HEK293 (cell line): Measurements from ENCODE around the gene WDFY2.

ENCODE experiments used
- CTCF ChIA-PET: fragments of 350-600 bp; formaldehyde crosslinking; extraction: SDS; loops from one replicate; lab custom pipeline; 2021; ENCODE audit warnings: antibody characterized with exemption; lab: Yijun Ruan, JAX
- POLR2A ChIA-PET: fragments of 300-600 bp; formaldehyde crosslinking; extraction: SDS; loops from one replicate; lab custom pipeline; 2020; ENCODE audit warnings: antibody characterized with exemption, inconsistent platforms; lab: Yijun Ruan, JAX
- H3K27ac ChIP-seq: fragments of 200-500 bp; sonication (Bioruptor generic); 2 replicates; pipeline ENCODE4 v1.5.1; 2014; ENCODE audit warnings: low read depth, low read length, control low read depth, inconsistent platforms; ENCODE audit errors: extremely low read depth
- H3K36me3 ChIP-seq, 2 experiments: fragments of 200-500 bp in 1 of 2; sonication (Bioruptor generic) in 1 of 2; 1 replicate in 1 of 2; 2 replicates in 1 of 2; pipeline ENCODE4 v1.5.1; 2014 to 2017; ENCODE audit warnings: inconsistent platforms in 2 of 2, low read length in 2 of 2; ENCODE audit not compliant: control insufficient read depth in 2 of 2, insufficient read depth in 1 of 2
- H3K4me1 ChIP-seq: fragments of 200-500 bp; sonication (Bioruptor generic); 2 replicates; pipeline ENCODE4 v1.5.1; 2014; ENCODE audit warnings: mild to moderate bottlenecking, low read length, inconsistent platforms; ENCODE audit not compliant: control insufficient read depth, insufficient read depth
- H3K4me3 ChIP-seq: 2 replicates; pipeline ENCODE4 v1.5.1; 2011; ENCODE audit warnings: low read depth, mild to moderate bottlenecking, control low read depth, low read length, moderate library complexity
- H3K9me3 ChIP-seq: fragments of 200-500 bp; sonication (Bioruptor generic); 2 replicates; pipeline ENCODE4 v1.5.1; 2014; ENCODE audit warnings: low read depth, low read length, inconsistent platforms; ENCODE audit not compliant: control insufficient read depth, insufficient read depth
- FEZF1 ChIP-seq: fragments of 450-650 bp; formaldehyde crosslinking; IDR thresholded peaks from 2 replicates; pipeline ENCODE4 v1.5.1; 2016; ENCODE audit warnings: missing biosample characterization, missing genetic modification characterization
- GLI2 ChIP-seq: fragments of 450-650 bp; formaldehyde crosslinking; IDR thresholded peaks from 2 replicates; pipeline ENCODE4; 2017; ENCODE audit warnings: missing biosample characterization, missing genetic modification characterization, low read depth, borderline replicate concordance
- KLF10 ChIP-seq: fragments of 450-650 bp; IDR thresholded peaks from 2 replicates; pipeline ENCODE4 v1.5.1; 2018; ENCODE audit warnings: missing biosample characterization, mild to moderate bottlenecking, missing genetic modification characterization
- KLF8 ChIP-seq: fragments of 450-650 bp; formaldehyde crosslinking; IDR thresholded peaks from 2 replicates; pipeline ENCODE4 v1.5.1; 2016; ENCODE audit warnings: missing biosample characterization, missing genetic modification characterization
- MZF1 ChIP-seq: fragments of 450-650 bp; formaldehyde crosslinking; IDR thresholded peaks from 2 replicates; pipeline ENCODE4 v1.5.1; 2017; ENCODE audit warnings: missing biosample characterization, missing genetic modification characterization, borderline replicate concordance
- SP3 ChIP-seq: fragments of 450-650 bp; formaldehyde crosslinking; IDR thresholded peaks from 2 replicates; pipeline ENCODE4 v1.5.1; 2016; ENCODE audit warnings: missing biosample characterization, missing genetic modification characterization
- ZBTB1 ChIP-seq: fragments of 450-650 bp; formaldehyde crosslinking; IDR thresholded peaks from 2 replicates; pipeline ENCODE4 v1.5.1; 2016; ENCODE audit warnings: missing biosample characterization, missing genetic modification characterization
- ZBTB17 ChIP-seq: fragments of 450-650 bp; formaldehyde crosslinking; IDR thresholded peaks from 2 replicates; pipeline ENCODE4 v1.5.1; 2016; ENCODE audit warnings: missing biosample characterization, missing genetic modification characterization
- ZBTB8A ChIP-seq: fragments of 450-650 bp; formaldehyde crosslinking; IDR thresholded peaks from 2 replicates; pipeline ENCODE4 v1.5.1; 2016; ENCODE audit warnings: missing biosample characterization, missing genetic modification characterization
- ZNF114 ChIP-seq: fragments of 450-650 bp; formaldehyde crosslinking; IDR thresholded peaks from 2 replicates; pipeline ENCODE4 v1.5.0; 2017; ENCODE audit warnings: missing biosample characterization, missing genetic modification characterization
- ZNF2 ChIP-seq: fragments of 450-650 bp; formaldehyde crosslinking; IDR thresholded peaks from 2 replicates; pipeline ENCODE4 v1.5.1; 2016; ENCODE audit warnings: missing biosample characterization, missing genetic modification characterization
- ZNF335 ChIP-seq: fragments of 450-650 bp; formaldehyde crosslinking; conservative IDR thresholded peaks from 2 replicates; pipeline ENCODE4 v1.5.1; 2016; ENCODE audit warnings: missing biosample characterization, missing genetic modification characterization
- ZNF37A ChIP-seq: fragments of 450-650 bp; IDR thresholded peaks from 2 replicates; pipeline ENCODE4 v1.5.1; 2018; ENCODE audit warnings: missing biosample characterization, missing genetic modification characterization
- ZNF416 ChIP-seq: fragments of 450-650 bp; formaldehyde crosslinking; IDR thresholded peaks from 2 replicates; pipeline ENCODE4 v1.5.1; 2016; ENCODE audit warnings: missing biosample characterization, missing genetic modification characterization
- ZNF48 ChIP-seq: fragments of 450-650 bp; formaldehyde crosslinking; IDR thresholded peaks from 2 replicates; pipeline ENCODE4 v1.5.1; 2016; ENCODE audit warnings: missing biosample characterization, missing genetic modification characterization
- ZNF501 ChIP-seq: fragments of 450-650 bp; formaldehyde crosslinking; IDR thresholded peaks from 2 replicates; pipeline ENCODE4 v1.5.1; 2016; ENCODE audit warnings: missing biosample characterization, missing genetic modification characterization
- ZNF514 ChIP-seq: fragments of 450-650 bp; formaldehyde crosslinking; IDR thresholded peaks from 2 replicates; pipeline ENCODE4 v1.5.1; 2016; ENCODE audit warnings: missing biosample characterization, missing genetic modification characterization
- ZNF560 ChIP-seq: fragments of 450-650 bp; formaldehyde crosslinking; IDR thresholded peaks from 2 replicates; pipeline ENCODE4 v1.5.1; 2017; ENCODE audit warnings: missing biosample characterization, missing genetic modification characterization, borderline replicate concordance
- ZNF600 ChIP-seq: fragments of 450-650 bp; formaldehyde crosslinking; IDR thresholded peaks from 2 replicates; pipeline ENCODE4 v1.5.1; 2016; ENCODE audit warnings: missing biosample characterization, missing genetic modification characterization
- ZNF707 ChIP-seq: fragments of 450-650 bp; formaldehyde crosslinking; IDR thresholded peaks from 2 replicates; pipeline ENCODE4 v1.5.1; 2016; ENCODE audit warnings: missing biosample characterization, missing genetic modification characterization
- ZNF76 ChIP-seq: fragments of 450-650 bp; formaldehyde crosslinking; IDR thresholded peaks from 2 replicates; pipeline ENCODE4; 2016; ENCODE audit warnings: low read depth, missing biosample characterization, missing genetic modification characterization, borderline replicate concordance
- ZNF777 ChIP-seq: fragments of 450-650 bp; formaldehyde crosslinking; IDR thresholded peaks from 2 replicates; pipeline ENCODE4 v1.5.1; 2017; ENCODE audit warnings: missing biosample characterization, missing genetic modification characterization, borderline replicate concordance
- ZNF837 ChIP-seq: fragments of 450-650 bp; formaldehyde crosslinking; IDR thresholded peaks from 2 replicates; pipeline ENCODE4 v1.5.1; 2016; ENCODE audit warnings: missing biosample characterization, missing genetic modification characterization
- TF ChIP-seq, protein P1 (sequence below): fragments of 450-650 bp; formaldehyde crosslinking; IDR thresholded peaks from 2 replicates; pipeline ENCODE4 v1.5.1; 2016; ENCODE audit warnings: missing biosample characterization, missing genetic modification characterization
- TF ChIP-seq, protein P2 (sequence below): fragments of 450-650 bp; formaldehyde crosslinking; IDR thresholded peaks from 2 replicates; pipeline ENCODE4 v1.5.1; 2017; ENCODE audit warnings: missing biosample characterization, mild to moderate bottlenecking, missing genetic modification characterization, moderate library complexity
- TF ChIP-seq, protein P3 (sequence below): fragments of 450-650 bp; formaldehyde crosslinking; IDR thresholded peaks from 2 replicates; pipeline ENCODE4 v1.5.0; 2017; ENCODE audit warnings: missing biosample characterization, missing genetic modification characterization, borderline replicate concordance
- TF ChIP-seq, protein P4 (sequence below): sonication (generic); formaldehyde crosslinking; IDR thresholded peaks from 2 replicates; pipeline ENCODE4 v1.8.1; 2022; ENCODE audit warnings: mild to moderate bottlenecking, moderate library complexity, missing genetic modification reagents
- TF ChIP-seq, protein P5 (sequence below): fragments of 450-650 bp; formaldehyde crosslinking; conservative IDR thresholded peaks from 2 replicates; pipeline ENCODE4 v1.5.1; 2016; ENCODE audit warnings: low read depth, missing biosample characterization, missing genetic modification characterization

The WDFY2 gene

DNA sequence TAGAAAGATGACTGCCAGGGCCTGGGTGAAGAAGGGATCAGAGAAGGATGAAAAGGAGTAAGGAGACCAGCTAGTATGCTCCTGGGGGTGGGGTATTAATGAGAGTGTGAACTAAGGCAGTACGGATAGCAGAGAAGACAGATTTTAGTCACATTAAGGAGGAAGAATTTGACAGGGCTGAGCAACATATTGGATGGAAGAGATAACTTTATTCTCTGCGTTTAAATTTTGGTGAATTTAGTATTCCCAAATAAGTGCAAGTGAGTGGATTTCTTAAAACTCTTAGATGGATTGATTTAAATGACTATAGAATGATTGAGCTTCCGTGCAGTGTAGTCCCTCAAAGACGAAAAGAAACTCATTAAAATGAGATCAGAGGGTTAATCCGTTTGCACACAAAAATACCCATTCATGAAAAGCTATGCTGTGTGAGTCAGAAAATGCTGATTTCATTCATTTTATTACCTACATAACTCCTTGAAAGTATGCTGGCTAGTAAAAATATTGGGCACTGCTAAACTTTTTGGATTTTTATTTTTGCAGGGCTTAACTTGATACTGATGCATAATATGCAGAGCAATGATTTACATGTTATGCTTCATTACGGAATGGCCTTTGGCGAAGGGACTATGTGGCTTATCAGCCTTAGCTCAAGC lies 54.1 kb downstream of the WDFY2 start:
- H3K9me3 ChIP-seq: no peaks in the 10 kb centered on the region
- H3K36me3 ChIP-seq: no peaks in the 10 kb centered on the region
- H3K4me1 ChIP-seq: peaks cover 31% of the 10 kb centered on the region
- H3K4me3 ChIP-seq: no peak overlapping the region
- H3K27ac ChIP-seq: peak overlapping the region; percentile 47
- CTCF ChIA-PET: interaction anchor here (1.6 kb wide), 1 partner anchor 159 kb away, joined by 5 read pairs; no protein-coding TSS in a partner anchor
- POLR2A ChIA-PET: interaction anchor here (0.6 to 1.5 kb wide), 3 partner anchors 46 to 185 kb away, joined by 3 to 9 read pairs (median 4); partner anchors contain the start of gene INTS6
- TF ChIP-seq ZNF76 (tag by site-specific recombination) (no peak), ZNF777 (tag by site-specific recombination) (no peak), ZNF37A (tag by site-specific recombination) (no peak), ZBTB1 (tag by site-specific recombination) (peak; percentile 93), ZBTB17 (peak; percentile 87), ZNF114 (tag by site-specific recombination) (no peak), ZNF416 (tag by site-specific recombination) (no peak), ZNF707 (tag by site-specific recombination) (no peak), KLF8 (tag by site-specific recombination) (0 out of 2 replicates have a peak, but pooled peaks have one; percentile 18), ZNF514 (tag by site-specific recombination) (no peak), ZNF48 (tag by site-specific recombination) (no peak), ZNF600 (tag by site-specific recombination) (peak; percentile 95), ZNF501 (0 out of 2 replicates have a peak, but pooled peaks have one; percentile 27), SP3 (no peak), KLF10 (tag by site-specific recombination) (peak; percentile 81), GLI2 (tag by site-specific recombination) (peak; percentile 86), ZNF837 (no peak), ZNF335 (no peak), ZNF560 (tag by site-specific recombination) (no peak), ZNF2 (no peak), FEZF1 (tag by site-specific recombination) (peak; percentile 66), ZBTB8A (tag by site-specific recombination) (0 out of 2 replicates have a peak, but pooled peaks have one; percentile 40), MZF1 (tag by site-specific recombination) (no peak)
- TF ChIP-seq, protein P1, sequence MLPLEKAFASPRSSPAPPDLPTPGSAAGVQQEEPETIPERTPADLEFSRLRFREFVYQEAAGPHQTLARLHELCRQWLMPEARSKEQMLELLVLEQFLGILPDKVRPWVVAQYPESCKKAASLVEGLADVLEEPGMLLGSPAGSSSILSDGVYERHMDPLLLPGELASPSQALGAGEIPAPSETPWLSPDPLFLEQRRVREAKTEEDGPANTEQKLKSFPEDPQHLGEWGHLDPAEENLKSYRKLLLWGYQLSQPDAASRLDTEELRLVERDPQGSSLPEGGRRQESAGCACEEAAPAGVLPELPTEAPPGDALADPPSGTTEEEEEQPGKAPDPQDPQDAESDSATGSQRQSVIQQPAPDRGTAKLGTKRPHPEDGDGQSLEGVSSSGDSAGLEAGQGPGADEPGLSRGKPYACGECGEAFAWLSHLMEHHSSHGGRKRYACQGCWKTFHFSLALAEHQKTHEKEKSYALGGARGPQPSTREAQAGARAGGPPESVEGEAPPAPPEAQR (tag by site-specific recombination): no peak
- TF ChIP-seq, protein P2, sequence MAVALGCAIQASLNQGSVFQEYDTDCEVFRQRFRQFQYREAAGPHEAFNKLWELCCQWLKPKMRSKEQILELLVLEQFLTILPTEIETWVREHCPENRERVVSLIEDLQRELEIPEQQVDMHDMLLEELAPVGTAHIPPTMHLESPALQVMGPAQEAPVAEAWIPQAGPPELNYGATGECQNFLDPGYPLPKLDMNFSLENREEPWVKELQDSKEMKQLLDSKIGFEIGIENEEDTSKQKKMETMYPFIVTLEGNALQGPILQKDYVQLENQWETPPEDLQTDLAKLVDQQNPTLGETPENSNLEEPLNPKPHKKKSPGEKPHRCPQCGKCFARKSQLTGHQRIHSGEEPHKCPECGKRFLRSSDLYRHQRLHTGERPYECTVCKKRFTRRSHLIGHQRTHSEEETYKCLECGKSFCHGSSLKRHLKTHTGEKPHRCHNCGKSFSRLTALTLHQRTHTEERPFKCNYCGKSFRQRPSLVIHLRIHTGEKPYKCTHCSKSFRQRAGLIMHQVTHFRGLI: no peak
- TF ChIP-seq, protein P3, sequence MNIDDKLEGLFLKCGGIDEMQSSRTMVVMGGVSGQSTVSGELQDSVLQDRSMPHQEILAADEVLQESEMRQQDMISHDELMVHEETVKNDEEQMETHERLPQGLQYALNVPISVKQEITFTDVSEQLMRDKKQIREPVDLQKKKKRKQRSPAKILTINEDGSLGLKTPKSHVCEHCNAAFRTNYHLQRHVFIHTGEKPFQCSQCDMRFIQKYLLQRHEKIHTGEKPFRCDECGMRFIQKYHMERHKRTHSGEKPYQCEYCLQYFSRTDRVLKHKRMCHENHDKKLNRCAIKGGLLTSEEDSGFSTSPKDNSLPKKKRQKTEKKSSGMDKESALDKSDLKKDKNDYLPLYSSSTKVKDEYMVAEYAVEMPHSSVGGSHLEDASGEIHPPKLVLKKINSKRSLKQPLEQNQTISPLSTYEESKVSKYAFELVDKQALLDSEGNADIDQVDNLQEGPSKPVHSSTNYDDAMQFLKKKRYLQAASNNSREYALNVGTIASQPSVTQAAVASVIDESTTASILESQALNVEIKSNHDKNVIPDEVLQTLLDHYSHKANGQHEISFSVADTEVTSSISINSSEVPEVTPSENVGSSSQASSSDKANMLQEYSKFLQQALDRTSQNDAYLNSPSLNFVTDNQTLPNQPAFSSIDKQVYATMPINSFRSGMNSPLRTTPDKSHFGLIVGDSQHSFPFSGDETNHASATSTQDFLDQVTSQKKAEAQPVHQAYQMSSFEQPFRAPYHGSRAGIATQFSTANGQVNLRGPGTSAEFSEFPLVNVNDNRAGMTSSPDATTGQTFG (tag by site-specific recombination): no peak
- TF ChIP-seq, protein P4, sequence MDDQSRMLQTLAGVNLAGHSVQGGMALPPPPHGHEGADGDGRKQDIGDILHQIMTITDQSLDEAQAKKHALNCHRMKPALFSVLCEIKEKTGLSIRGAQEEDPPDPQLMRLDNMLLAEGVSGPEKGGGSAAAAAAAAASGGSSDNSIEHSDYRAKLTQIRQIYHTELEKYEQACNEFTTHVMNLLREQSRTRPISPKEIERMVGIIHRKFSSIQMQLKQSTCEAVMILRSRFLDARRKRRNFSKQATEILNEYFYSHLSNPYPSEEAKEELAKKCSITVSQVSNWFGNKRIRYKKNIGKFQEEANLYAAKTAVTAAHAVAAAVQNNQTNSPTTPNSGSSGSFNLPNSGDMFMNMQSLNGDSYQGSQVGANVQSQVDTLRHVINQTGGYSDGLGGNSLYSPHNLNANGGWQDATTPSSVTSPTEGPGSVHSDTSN (CRISPR knock-in tag): no peak
- TF ChIP-seq, protein P5, sequence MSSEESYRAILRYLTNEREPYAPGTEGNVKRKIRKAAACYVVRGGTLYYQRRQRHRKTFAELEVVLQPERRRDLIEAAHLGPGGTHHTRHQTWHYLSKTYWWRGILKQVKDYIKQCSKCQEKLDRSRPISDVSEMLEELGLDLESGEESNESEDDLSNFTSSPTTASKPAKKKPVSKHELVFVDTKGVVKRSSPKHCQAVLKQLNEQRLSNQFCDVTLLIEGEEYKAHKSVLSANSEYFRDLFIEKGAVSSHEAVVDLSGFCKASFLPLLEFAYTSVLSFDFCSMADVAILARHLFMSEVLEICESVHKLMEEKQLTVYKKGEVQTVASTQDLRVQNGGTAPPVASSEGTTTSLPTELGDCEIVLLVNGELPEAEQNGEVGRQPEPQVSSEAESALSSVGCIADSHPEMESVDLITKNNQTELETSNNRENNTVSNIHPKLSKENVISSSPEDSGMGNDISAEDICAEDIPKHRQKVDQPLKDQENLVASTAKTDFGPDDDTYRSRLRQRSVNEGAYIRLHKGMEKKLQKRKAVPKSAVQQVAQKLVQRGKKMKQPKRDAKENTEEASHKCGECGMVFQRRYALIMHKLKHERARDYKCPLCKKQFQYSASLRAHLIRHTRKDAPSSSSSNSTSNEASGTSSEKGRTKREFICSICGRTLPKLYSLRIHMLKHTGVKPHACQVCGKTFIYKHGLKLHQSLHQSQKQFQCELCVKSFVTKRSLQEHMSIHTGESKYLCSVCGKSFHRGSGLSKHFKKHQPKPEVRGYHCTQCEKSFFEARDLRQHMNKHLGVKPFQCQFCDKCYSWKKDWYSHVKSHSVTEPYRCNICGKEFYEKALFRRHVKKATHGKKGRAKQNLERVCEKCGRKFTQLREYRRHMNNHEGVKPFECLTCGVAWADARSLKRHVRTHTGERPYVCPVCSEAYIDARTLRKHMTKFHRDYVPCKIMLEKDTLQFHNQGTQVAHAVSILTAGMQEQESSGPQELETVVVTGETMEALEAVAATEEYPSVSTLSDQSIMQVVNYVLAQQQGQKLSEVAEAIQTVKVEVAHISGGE (tag by site-specific recombination): no peak
